Mesodermal cell (in vitro differentiated cells): ENCODE results near the gene SPOPL.

Experiments used
- H3K27ac ChIP-seq: 2 replicates; pipeline ENCODE4 v1.7.0; 2013; ENCODE audit warnings: mild to moderate bottlenecking, low read depth, low read length, moderate library complexity; ENCODE audit not compliant: severe bottlenecking
- H3K36me3 ChIP-seq: 2 replicates; pipeline ENCODE4 v1.7.1; 2013; ENCODE audit warnings: mild to moderate bottlenecking, low read length, moderate library complexity; ENCODE audit not compliant: control insufficient read depth, insufficient read depth
- H3K4me1 ChIP-seq: one replicate; pipeline ENCODE4 v1.7.1; 2013; ENCODE audit warnings: mild to moderate bottlenecking, low read length; ENCODE audit not compliant: insufficient read depth, control insufficient read depth, poor library complexity, severe bottlenecking
- H3K4me3 ChIP-seq: 2 replicates; pipeline ENCODE4 v1.7.0; 2013; ENCODE audit warnings: low read length, control low read depth, mild to moderate bottlenecking; ENCODE audit not compliant: insufficient read depth, poor library complexity, severe bottlenecking; ENCODE audit errors: extremely low read depth
- H3K9me3 ChIP-seq: 2 replicates; pipeline ENCODE4 v1.7.1; 2013; ENCODE audit warnings: mild to moderate bottlenecking, low read length, moderate library complexity; ENCODE audit not compliant: control insufficient read depth
- WGBS, 2 experiments: methylation state at CpG; one replicate each; pipeline ENCODE4 v1.1.5; 2013; ENCODE audit warnings: missing lambda C conversion rate in 2 of 2; ENCODE audit not compliant: insufficient coverage in 2 of 2; 5-methylcytosine and 5-hydroxymethylcytosine counted together

Gene SPOPL

GRCh38 chr2:138601458-138602165, 100.0 kb downstream of the SPOPL start:
- WGBS, 2 experiments: 90 to 100% methylated on average over 2 of the region's 2 CpGs
- H3K4me1 ChIP-seq: no peaks in the 10 kb centered on the region
- no peaks in the 10 kb centered on the region for H3K9me3 ChIP-seq
- no peaks in the 10 kb centered on the region for H3K36me3 ChIP-seq
- no peak overlapping the region for H3K4me3 ChIP-seq
- H3K27ac ChIP-seq: no peak overlapping the region

- Histone ChIP-seq H3K9me3 (no peaks in the 10 kb centered on the region), H3K4me3 (no peak overlapping the region), H3K27ac (no peak overlapping the region), H3K4me1 (no peaks in the 10 kb centered on the region), H3K36me3 (no peaks in the 10 kb centered on the region)
- 86 to 100% methylated on average over 1 of the region's 1 CpG for WGBS, 2 experiments
Measured at GRCh38 chr2:138602166-138602460, 100.5 kb downstream of the SPOPL start.

GRCh38 chr2:138607746-138608145, 106.2 kb downstream of the SPOPL start:
- H3K27ac ChIP-seq: no peak overlapping the region
- WGBS, 2 experiments: no CpG with 5 or more reads among the region's 2 CpGs
- no peaks in the 10 kb centered on the region for H3K9me3 ChIP-seq
- no peak overlapping the region for H3K4me3 ChIP-seq
- no peaks in the 10 kb centered on the region for H3K36me3 ChIP-seq
- H3K4me1 ChIP-seq: no peaks in the 10 kb centered on the region

GRCh38 chr2:138609446-138609845, 107.9 kb downstream of the SPOPL start:
- 91 to 94% methylated on average over 2 to 4 of the region's 4 CpGs for WGBS, 2 experiments
- no peak overlapping the region for H3K4me3 ChIP-seq

GRCh38 chr2:138610201-138610953, 108.8 kb downstream of the SPOPL start:
- H3K9me3 ChIP-seq: no peaks in the 10 kb centered on the region
- WGBS, 2 experiments: 100% methylated on average over 1 of the region's 4 CpGs

More at GRCh38 chr2:138609446-138609845, 107.9 kb downstream of the SPOPL start:
- H3K4me1 ChIP-seq: no peaks in the 10 kb centered on the region
- no peak overlapping the region for H3K27ac ChIP-seq
- H3K36me3 ChIP-seq: no peaks in the 10 kb centered on the region
- H3K9me3 ChIP-seq: no peaks in the 10 kb centered on the region

GRCh38 chr2:138615257-138615656, 113.7 kb downstream of the SPOPL start:
- WGBS, 2 experiments: 57 to 95% methylated on average over 1 to 3 of the region's 4 CpGs
- Histone ChIP-seq H3K9me3 (no peaks in the 10 kb centered on the region), H3K27ac (peak overlapping the region; percentile 16), H3K36me3 (no peaks in the 10 kb centered on the region), H3K4me3 (no peak overlapping the region), H3K4me1 (no peaks in the 10 kb centered on the region)

More at GRCh38 chr2:138610201-138610953, 108.8 kb downstream of the SPOPL start:
- Histone ChIP-seq H3K27ac (no peak overlapping the region), H3K4me3 (no peak overlapping the region), H3K4me1 (no peaks in the 10 kb centered on the region), H3K36me3 (no peaks in the 10 kb centered on the region)

- no peak overlapping the region for H3K4me3 ChIP-seq
- H3K9me3 ChIP-seq: no peaks in the 10 kb centered on the region
- no peak overlapping the region for H3K27ac ChIP-seq
- H3K36me3 ChIP-seq: no peaks in the 10 kb centered on the region
- 67% methylated on average over 1 of the region's 1 CpG; no CpG with 5 or more reads in 1 of the 2 experiments for WGBS, 2 experiments
- no peaks in the 10 kb centered on the region for H3K4me1 ChIP-seq
Measured at GRCh38 chr2:138617026-138617425, 115.5 kb downstream of the SPOPL start.

GRCh38 chr2:138618971-138619370, 117.4 kb downstream of the SPOPL start:
- Histone ChIP-seq H3K4me1 (no peaks in the 10 kb centered on the region), H3K27ac (no peak overlapping the region), H3K4me3 (no peak overlapping the region), H3K9me3 (no peaks in the 10 kb centered on the region), H3K36me3 (no peaks in the 10 kb centered on the region)
- WGBS, 2 experiments: 92 to 100% methylated on average over 1 to 2 of the region's 3 CpGs

- no peak overlapping the region for H3K4me3 ChIP-seq
- 100% methylated on average over 1 to 2 of the region's 2 CpGs for WGBS, 2 experiments
Measured at GRCh38 chr2:138620431-138620830, 118.9 kb downstream of the SPOPL start.

GRCh38 chr2:138621139-138621538, 119.6 kb downstream of the SPOPL start:
- Histone ChIP-seq H3K27ac (no peak overlapping the region), H3K9me3 (no peaks in the 10 kb centered on the region), H3K4me1 (no peaks in the 10 kb centered on the region), H3K36me3 (no peaks in the 10 kb centered on the region), H3K4me3 (no peak overlapping the region)
- WGBS, 2 experiments: 86 to 90% methylated on average over 2 of the region's 3 CpGs

More at GRCh38 chr2:138620431-138620830, 118.9 kb downstream of the SPOPL start:
- H3K4me1 ChIP-seq: no peaks in the 10 kb centered on the region
- no peak overlapping the region for H3K27ac ChIP-seq
- H3K9me3 ChIP-seq: no peaks in the 10 kb centered on the region
- H3K36me3 ChIP-seq: no peaks in the 10 kb centered on the region

- Histone ChIP-seq H3K9me3 (no peaks in the 10 kb centered on the region), H3K4me3 (no peak overlapping the region), H3K27ac (no peak overlapping the region), H3K4me1 (no peaks in the 10 kb centered on the region), H3K36me3 (no peaks in the 10 kb centered on the region)
- WGBS, 2 experiments: 73 to 96% methylated on average over 1 to 2 of the region's 3 CpGs
Measured at GRCh38 chr2:138622613-138623012, 121.0 kb downstream of the SPOPL start.
